Common myeloid progenitor, CD34-positive (primary cell): ENCODE results near the gene UBA3.

ENCODE experiments used
- CTCF ChIA-PET: fragments of 350-600 bp; sonication (Branson Sonifier 250); formaldehyde crosslinking; loops from one replicate; lab custom pipeline; 2021; ENCODE audit warnings: antibody characterized with exemption; lab: Charles Lee
- POLR2A ChIA-PET: fragments of 350-600 bp; sonication (Branson Sonifier 250); formaldehyde crosslinking; loops from one replicate; lab custom pipeline; 2021; ENCODE audit warnings: antibody characterized with exemption; lab: Charles Lee
- DNase-seq, 3 donors: peaks; one replicate each; pipeline versions ENCODE4 v3.0.0 to v3.0.0-alpha.2; 2013
- H3K27ac ChIP-seq, 2 experiments: 1 replicate in 1 of 2; 2 replicates in 1 of 2; pipeline ENCODE4 v1.7.0; 2013; ENCODE audit warnings: inconsistent platforms in 2 of 2, low read length in 2 of 2, mild to moderate bottlenecking in 2 of 2, low read depth in 1 of 2, moderate library complexity in 1 of 2; ENCODE audit not compliant: severe bottlenecking in 2 of 2, insufficient read depth in 1 of 2, poor library complexity in 1 of 2
- H3K27me3 ChIP-seq, 5 experiments: replicated peaks in 2 of 5; 1 replicate in 3 of 5; 2 replicates in 2 of 5; pipeline versions ENCODE4 v1.6.1 to v1.7.0; 2013; ENCODE audit warnings: low read length in 4 of 5, mild to moderate bottlenecking in 2 of 5, moderate library complexity in 2 of 5, inconsistent platforms in 1 of 5; ENCODE audit not compliant: insufficient read depth in 5 of 5, control insufficient read depth in 4 of 5
- H3K36me3 ChIP-seq, 4 experiments: 1 replicate in 2 of 4; 2 replicates in 2 of 4; pipeline versions ENCODE4 v1.6.1 to v1.7.0; 2013; ENCODE audit warnings: low read length in 3 of 4, control low read depth in 1 of 4, mild to moderate bottlenecking in 1 of 4; ENCODE audit not compliant: control insufficient read depth in 4 of 4, insufficient read depth in 4 of 4
- H3K4me1 ChIP-seq, 4 experiments: 1 replicate in 3 of 4; 2 replicates in 1 of 4; pipeline versions ENCODE4 v1.6.1 to v1.7.1; 2013; ENCODE audit warnings: low read length in 3 of 4, mild to moderate bottlenecking in 3 of 4, control low read depth in 1 of 4, inconsistent platforms in 1 of 4, moderate library complexity in 1 of 4; ENCODE audit not compliant: control insufficient read depth in 4 of 4, insufficient read depth in 4 of 4; ENCODE audit errors: control extremely low read depth in 1 of 4
- H3K4me3 ChIP-seq, 7 experiments: 1 replicate in 4 of 7; 2 replicates in 3 of 7; pipeline versions ENCODE4 v1.5.1 to v1.7.0; 2013; ENCODE audit warnings: mild to moderate bottlenecking in 7 of 7, low read length in 6 of 7, moderate library complexity in 6 of 7, inconsistent platforms in 2 of 7, low read depth in 2 of 7, control low read depth in 1 of 7; ENCODE audit not compliant: insufficient read depth in 4 of 7, control insufficient read depth in 1 of 7; ENCODE audit errors: extremely low read depth in 1 of 7
- H3K9me3 ChIP-seq, 5 experiments: 1 replicate in 4 of 5; 2 replicates in 1 of 5; pipeline versions ENCODE4 v1.6.1 to v1.7.1; 2013; ENCODE audit warnings: low read length in 4 of 5, mild to moderate bottlenecking in 2 of 5, inconsistent platforms in 1 of 5, low read depth in 1 of 5, moderate library complexity in 1 of 5; ENCODE audit not compliant: control insufficient read depth in 4 of 5, insufficient read depth in 2 of 5; ENCODE audit errors: control extremely low read depth in 1 of 5
- WGBS: methylation state at CpG from one replicate; pipeline ENCODE4 v1.1.5; 2013; ENCODE audit not compliant: insufficient coverage; 5-methylcytosine and 5-hydroxymethylcytosine counted together

The UBA3 gene

GRCh38 chr3:69121513-69121912, 41.3 kb upstream of the UBA3 start:
- Histone ChIP-seq H3K27ac (no peak overlapping the region), H3K4me1 (no peaks in the 10 kb centered on the region), H3K36me3 (no peaks in the 10 kb centered on the region), H3K4me3 (no peak overlapping the region), H3K9me3 (no peaks in the 10 kb centered on the region), H3K27me3 (no peaks in the 10 kb centered on the region)
- POLR2A ChIA-PET: interaction anchor here (0.6 to 1.0 kb wide), 2 partner anchors 30 to 62 kb away, joined by 3 to 4 read pairs; no protein-coding TSS in a partner anchor
- no peak for DNase-seq
- CTCF ChIA-PET: interaction anchor here (0.6 to 9.5 kb wide), 21 partner anchors 10 to 551 kb away, joined by 3 to 96 read pairs (median 5); partner anchors contain the start of genes ARL6IP5 and TMF1
- whole genome bisulfite sequencing: 100% methylated on average over 2 of the region's 6 CpGs

DNA sequence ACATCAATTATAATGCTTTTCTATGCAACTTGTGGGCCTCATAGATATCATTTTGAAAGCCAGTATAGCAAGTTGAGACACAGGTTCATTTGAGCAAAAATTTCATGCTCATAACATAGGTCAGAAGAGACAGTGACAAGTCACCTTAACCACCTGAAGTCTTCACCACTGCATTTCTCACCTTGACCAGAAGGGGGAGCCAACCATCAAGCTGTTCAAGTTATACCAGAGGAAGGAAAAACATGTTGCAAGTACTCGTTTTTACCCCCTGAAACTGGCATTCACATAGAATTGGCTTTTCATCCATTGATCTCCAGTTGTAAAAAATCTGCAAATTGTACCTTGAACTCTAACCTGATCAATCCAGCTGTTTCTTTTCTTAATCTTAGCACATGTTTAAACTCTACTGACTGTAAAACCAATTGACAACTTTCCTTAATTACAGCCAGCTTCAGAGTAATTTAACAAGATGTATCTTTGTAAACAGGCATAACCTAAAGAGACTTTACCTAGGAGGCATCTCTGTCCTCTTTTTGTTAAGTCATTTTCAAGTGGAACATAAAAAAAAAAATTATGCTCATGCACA, 40.8 kb upstream of the UBA3 start:
- CTCF ChIA-PET: interaction anchor here (0.6 to 9.5 kb wide), 23 partner anchors 9 to 551 kb away, joined by 3 to 96 read pairs (median 5); partner anchors contain the start of genes ARL6IP5 and TMF1
- Histone ChIP-seq H3K27me3 (no peaks in the 10 kb centered on the region), H3K27ac (no peak overlapping the region), H3K36me3 (no peaks in the 10 kb centered on the region), H3K9me3 (no peaks in the 10 kb centered on the region), H3K4me1 (no peaks in the 10 kb centered on the region), H3K4me3 (no peak overlapping the region)
- peak; percentile 83 to 91 (median 87) for DNase-seq
- no CpG with 5 or more reads among the region's 1 CpG for WGBS
- POLR2A ChIA-PET: interaction anchor here (0.6 to 1.0 kb wide), 2 partner anchors 29 to 62 kb away, joined by 3 to 4 read pairs; no protein-coding TSS in a partner anchor

DNA sequence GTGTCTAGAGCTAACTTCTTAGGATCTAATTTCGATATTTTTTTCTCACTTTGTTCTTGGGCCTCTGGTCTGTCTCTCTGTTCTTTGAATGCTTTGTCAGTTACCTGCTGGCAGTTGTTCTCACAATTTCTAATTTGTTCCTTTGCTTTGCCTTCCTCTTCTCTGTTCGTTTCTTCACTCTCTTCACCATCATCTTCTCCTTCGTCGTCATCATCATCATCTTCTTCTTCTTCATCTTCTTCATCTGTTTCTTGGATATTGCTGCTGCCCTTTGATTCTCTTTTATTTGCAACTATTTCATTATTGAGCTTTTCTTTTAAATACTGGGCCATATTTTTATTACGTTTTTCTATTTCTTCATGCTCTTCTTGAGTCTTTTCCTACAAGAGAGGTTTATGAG, 39.5 kb upstream of the UBA3 start:
- Histone ChIP-seq H3K36me3 (no peaks in the 10 kb centered on the region), H3K4me1 (no peaks in the 10 kb centered on the region), H3K9me3 (no peaks in the 10 kb centered on the region), H3K27ac (no peak overlapping the region), H3K27me3 (no peaks in the 10 kb centered on the region), H3K4me3 (no peak overlapping the region)
- ChIA-PET CTCF (interaction anchor here (0.5 to 9.5 kb wide), 16 partner anchors 8 to 332 kb away, joined by 3 to 96 read pairs (median 5); partner anchors contain the start of genes ARL6IP5 and EOGT), POLR2A (no interaction called here)
- WGBS: 100% methylated on average over 4 of the region's 5 CpGs
- DNase-seq: no peak

DNA sequence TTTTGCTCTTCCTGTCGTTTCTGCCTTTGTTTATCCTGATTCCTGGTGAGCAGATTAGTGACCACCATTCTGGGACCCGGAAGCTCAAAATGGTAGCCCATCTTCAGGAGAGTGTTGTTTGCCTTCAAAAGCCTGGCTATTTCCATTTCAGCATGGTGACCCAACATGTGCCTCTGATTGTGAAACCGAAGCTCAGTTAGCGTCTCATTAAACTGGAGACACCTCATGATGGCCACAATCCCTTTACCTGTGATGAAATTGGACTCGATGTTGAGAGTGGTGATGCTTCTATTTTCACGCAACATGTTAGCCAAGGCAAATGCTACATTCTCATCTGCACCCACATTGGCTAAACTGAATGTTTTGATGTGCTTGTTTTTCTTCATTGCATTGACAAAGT, 39.0 kb upstream of the UBA3 start:
- WGBS: 100% methylated on average over 6 of the region's 6 CpGs
- Histone ChIP-seq H3K9me3 (no peaks in the 10 kb centered on the region), H3K27ac (no peak overlapping the region), H3K4me3 (no peak overlapping the region), H3K36me3 (no peaks in the 10 kb centered on the region), H3K27me3 (no peaks in the 10 kb centered on the region), H3K4me1 (no peaks in the 10 kb centered on the region)
- no peak for DNase-seq
- ChIA-PET POLR2A (no interaction called here), CTCF (interaction anchor here (1.0 to 9.5 kb wide), 14 partner anchors 8 to 333 kb away, joined by 3 to 96 read pairs (median 5); partner anchors contain the start of gene ARL6IP5)

DNA sequence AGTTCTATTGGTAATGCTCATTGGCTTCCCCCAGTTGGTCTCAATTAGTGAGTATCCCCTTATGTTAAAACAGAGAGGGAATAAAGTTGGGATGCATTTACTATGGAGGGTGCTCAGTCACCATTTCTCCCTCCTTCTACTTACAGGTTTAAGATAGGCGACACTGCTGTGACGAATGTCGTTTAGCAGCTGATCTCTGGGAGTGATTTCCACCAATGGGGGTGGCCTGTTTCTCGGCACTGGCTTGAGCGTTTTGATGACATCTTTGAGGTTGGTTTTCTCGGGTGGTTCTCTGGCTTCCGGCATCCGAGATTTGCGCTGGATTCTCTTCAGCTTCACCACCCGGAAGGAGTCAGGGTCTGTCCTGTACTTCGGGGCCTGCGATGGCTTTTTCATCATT, 38.4 kb upstream of the UBA3 start:
- CTCF ChIA-PET: interaction anchor here (1.1 to 9.5 kb wide), 9 partner anchors 8 to 333 kb away, joined by 3 to 96 read pairs (median 6); no protein-coding TSS in a partner anchor

DNA sequence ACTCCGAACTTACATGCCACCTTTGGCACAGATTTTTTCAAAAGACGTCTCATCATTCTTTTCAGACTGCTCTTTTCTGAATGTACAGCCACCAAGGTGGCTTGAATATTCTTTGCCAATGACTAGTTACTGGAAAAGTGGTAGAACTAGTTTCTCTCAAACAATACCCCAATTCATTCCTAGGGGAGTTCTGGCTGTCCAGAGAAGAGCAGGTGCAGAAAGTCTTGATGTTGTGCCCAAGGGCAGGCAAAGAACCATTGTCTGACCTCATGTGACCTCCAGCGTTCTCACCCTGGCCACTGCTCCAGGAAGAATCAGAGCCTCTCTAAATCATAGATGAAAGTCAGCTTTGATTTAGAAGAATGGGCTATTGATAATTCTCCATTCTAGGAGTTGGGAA, 36.7 kb upstream of the UBA3 start:
- no peak for DNase-seq
- H3K27ac ChIP-seq: no peak overlapping the region
- WGBS: 100% methylated on average over 2 of the region's 3 CpGs
- H3K9me3 ChIP-seq: no peaks in the 10 kb centered on the region
- ChIA-PET POLR2A (no interaction called here), CTCF (interaction anchor here (2.4 to 9.5 kb wide), 3 partner anchors 10 to 44 kb away, joined by 9 to 96 read pairs (median 14); no protein-coding TSS in a partner anchor)
- H3K4me1 ChIP-seq: no peaks in the 10 kb centered on the region
- no peak overlapping the region for H3K4me3 ChIP-seq
- H3K27me3 ChIP-seq: no peaks in the 10 kb centered on the region
- no peaks in the 10 kb centered on the region for H3K36me3 ChIP-seq

More for the DNA sequence above, 38.4 kb upstream of the UBA3 start:
- Histone ChIP-seq H3K4me1 (no peaks in the 10 kb centered on the region), H3K27me3 (no peaks in the 10 kb centered on the region), H3K27ac (no peak overlapping the region), H3K9me3 (no peaks in the 10 kb centered on the region), H3K4me3 (no peak overlapping the region), H3K36me3 (no peaks in the 10 kb centered on the region)
- DNase-seq: no peak
- POLR2A ChIA-PET: no interaction called here
- 98% methylated on average over 10 of the region's 12 CpGs for WGBS

- H3K4me1 ChIP-seq: no peaks in the 10 kb centered on the region
- ChIA-PET POLR2A (no interaction called here), CTCF (interaction anchor here (1.0 to 9.5 kb wide), 2 partner anchors 12 to 64 kb away, joined by 3 to 96 read pairs; partner anchors contain the start of gene TMF1)
- H3K36me3 ChIP-seq: no peaks in the 10 kb centered on the region
- no peaks in the 10 kb centered on the region for H3K27me3 ChIP-seq
- H3K4me3 ChIP-seq: no peak overlapping the region
- 100% methylated on average over 3 of the region's 4 CpGs for WGBS
- H3K9me3 ChIP-seq: no peaks in the 10 kb centered on the region
- H3K27ac ChIP-seq: no peak overlapping the region
- DNase-seq: no peak
Measured at GRCh38 chr3:69116162-69116561, 36.0 kb upstream of the UBA3 start.
